SH-SY5Y (cell line): ENCODE data around the gene SOCS6.

Experiments
- GATA2 ChIP-seq: IDR thresholded peaks from 2 replicates; pipeline ENCODE4 v1.6.1; 2011; ENCODE audit warnings: mild to moderate bottlenecking, low read depth, low read length
- GATA3 ChIP-seq: IDR thresholded peaks from 2 replicates; pipeline ENCODE4 v1.6.1; 2011; ENCODE audit warnings: low read depth, mild to moderate bottlenecking, low read length, moderate library complexity

DNA sequence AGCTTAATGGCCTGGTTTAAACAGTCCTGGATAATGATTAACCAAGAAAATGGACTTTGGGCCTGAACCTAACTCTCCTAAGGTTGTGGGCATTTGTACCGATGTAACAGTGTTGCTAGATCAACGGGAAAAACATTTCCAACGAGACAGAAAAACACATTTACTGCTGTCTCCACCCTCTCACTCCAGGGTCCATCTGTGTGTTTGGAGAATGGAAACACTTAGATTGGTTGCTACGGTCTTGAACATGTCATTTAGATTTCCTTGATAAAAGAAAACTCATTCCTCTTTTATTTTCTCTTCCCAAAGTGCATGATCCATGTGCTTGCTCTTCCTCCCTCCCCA, 88.0 kb downstream of the SOCS6 start:
- no peak for TF ChIP-seq GATA2
- TF ChIP-seq GATA3, result no peak
